ES-I3 (cell line): ENCODE measurements around the gene RPH3AL.

Experiments used
- H3K36me3 ChIP-seq: 2 replicates; pipeline ENCODE4 v1.6.1; 2013; ENCODE audit warnings: mild to moderate bottlenecking, low read length, control low read depth, moderate library complexity; ENCODE audit not compliant: insufficient read depth
- H3K4me1 ChIP-seq: 2 replicates; pipeline ENCODE4 v1.6.1; 2013; ENCODE audit warnings: mild to moderate bottlenecking, control low read depth, low read length; ENCODE audit not compliant: insufficient read depth
- H3K9ac ChIP-seq: 2 replicates; pipeline ENCODE4 v1.6.1; 2013; ENCODE audit warnings: low read depth, mild to moderate bottlenecking, low read length, moderate library complexity
- H3K9me3 ChIP-seq: 2 replicates; pipeline ENCODE4 v1.6.1; 2013; ENCODE audit warnings: mild to moderate bottlenecking, low read length, moderate library complexity; ENCODE audit not compliant: control insufficient read depth, insufficient read depth

Gene RPH3AL

DNA sequence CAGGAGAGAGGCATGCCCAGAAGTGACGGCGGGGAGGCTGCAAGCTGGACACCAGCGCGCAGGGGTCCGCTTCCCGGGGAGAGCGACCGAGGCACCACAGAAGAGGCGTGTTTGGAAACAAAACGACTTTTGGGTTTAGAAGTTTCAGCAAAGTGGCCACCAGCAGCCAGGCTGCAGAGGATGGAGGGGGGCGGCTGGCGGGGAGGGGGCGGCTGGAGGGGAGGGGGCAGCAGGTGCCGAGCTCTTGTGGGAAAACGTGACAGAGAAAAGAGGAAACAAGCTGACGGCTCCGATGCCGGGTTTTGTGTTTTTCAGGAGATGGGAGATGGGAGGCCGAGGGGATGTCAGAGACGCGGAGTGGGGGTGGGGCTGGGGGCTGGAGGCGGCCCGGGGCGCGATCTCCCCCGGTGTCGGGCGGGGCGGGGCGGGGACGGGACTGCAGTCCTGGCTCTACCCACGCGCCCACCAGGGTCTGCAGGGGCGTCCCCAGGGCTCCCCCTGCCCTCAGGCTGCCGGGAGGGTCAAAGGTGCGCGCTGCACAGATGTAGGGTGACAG lies 32.1 kb upstream of the RPH3AL start:
- Histone ChIP-seq H3K9me3 (no peaks in the 10 kb centered on the region), H3K4me1 (peaks cover 22% of the 10 kb centered on the region), H3K9ac (peak overlapping the region; percentile 62; the same call in 1 of the 2 replicates), H3K36me3 (no peaks in the 10 kb centered on the region)

- Histone ChIP-seq H3K9ac (no peak overlapping the region), H3K9me3 (no peaks in the 10 kb centered on the region), H3K4me1 (peaks cover 22% of the 10 kb centered on the region), H3K36me3 (no peaks in the 10 kb centered on the region)
Measured at GRCh38 chr17:383771-384621, 31.4 kb upstream of the RPH3AL start.

DNA sequence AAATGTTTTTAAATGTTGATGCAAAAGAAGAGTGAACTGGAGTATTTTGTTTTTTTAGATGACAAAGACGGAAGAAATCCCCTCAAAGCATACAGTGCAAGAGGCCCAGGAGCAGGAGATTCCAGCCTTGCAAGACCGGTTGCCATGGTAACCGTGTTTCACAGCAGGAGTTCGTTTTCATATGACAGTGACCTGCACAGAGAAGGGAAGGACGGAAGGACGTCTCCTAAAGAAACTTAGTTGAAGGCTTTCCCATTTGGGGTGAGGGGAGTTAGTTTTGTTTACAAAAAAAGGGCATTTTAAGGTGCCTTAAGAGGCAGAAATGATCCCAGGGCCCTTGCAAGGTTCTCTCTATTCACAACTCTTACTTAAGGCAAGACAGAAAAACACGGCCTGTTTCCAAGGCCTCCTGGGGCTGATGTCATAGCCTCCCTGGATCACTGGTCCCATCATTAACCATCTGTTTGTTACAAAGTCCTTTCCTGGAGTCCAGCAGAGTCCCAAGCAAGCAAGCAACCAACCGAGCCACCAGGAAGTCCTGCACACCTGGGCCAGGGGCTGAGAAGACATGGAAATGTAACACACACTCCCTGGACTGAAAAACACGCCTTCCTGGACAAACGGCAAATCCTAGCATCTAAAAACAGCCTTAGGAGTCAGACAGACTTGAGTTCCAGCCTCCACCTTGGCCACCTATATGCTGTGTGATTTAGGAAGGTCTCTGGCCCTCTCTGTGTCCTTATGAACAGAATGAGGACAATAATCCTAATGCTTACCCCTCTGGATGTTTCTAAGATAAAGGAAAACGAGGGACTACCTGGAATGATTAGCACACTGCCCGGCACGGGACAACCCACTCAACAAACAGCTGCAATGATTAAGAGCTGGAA lies 30.3 kb upstream of the RPH3AL start:
- Histone ChIP-seq H3K4me1 (peaks cover 22% of the 10 kb centered on the region), H3K9me3 (no peaks in the 10 kb centered on the region), H3K36me3 (no peaks in the 10 kb centered on the region), H3K9ac (no peak overlapping the region)

DNA sequence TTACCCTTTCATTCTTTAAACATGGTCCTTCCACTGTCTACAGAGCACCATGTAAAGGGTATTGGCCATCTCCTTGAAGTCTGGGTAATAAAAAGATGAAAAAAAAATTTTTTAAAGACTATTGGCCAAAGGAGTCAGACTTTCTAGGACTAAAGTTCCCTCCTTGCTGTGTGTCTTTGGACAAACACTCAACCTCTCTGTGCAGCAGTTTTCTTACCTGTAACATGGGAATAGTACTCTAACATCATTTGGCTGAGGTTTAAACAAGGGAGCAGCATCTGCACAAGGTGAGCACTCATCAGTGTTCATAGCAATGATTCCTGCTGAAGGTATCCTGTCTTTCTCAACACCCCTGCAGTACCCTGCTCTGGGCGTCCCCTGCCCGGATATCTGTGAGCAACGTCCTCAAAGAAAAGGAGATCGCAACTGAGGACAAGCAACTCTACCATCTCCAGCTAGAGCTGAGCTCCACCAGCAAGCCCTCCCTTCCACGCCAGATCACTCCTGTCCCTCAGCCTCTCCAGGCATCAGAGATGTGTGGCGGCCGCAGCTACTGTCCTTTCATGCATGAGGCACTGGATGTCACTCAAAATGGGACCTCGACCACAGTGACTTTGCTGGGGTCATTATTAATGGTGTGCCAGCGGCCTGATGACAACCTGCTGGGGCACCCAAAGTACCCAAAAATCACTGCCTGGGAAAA lies 29.5 kb upstream of the RPH3AL start:
- no peaks in the 10 kb centered on the region for H3K36me3 ChIP-seq
- H3K4me1 ChIP-seq: peaks cover 22% of the 10 kb centered on the region
- H3K9me3 ChIP-seq: no peaks in the 10 kb centered on the region
- no peak overlapping the region for H3K9ac ChIP-seq

DNA sequence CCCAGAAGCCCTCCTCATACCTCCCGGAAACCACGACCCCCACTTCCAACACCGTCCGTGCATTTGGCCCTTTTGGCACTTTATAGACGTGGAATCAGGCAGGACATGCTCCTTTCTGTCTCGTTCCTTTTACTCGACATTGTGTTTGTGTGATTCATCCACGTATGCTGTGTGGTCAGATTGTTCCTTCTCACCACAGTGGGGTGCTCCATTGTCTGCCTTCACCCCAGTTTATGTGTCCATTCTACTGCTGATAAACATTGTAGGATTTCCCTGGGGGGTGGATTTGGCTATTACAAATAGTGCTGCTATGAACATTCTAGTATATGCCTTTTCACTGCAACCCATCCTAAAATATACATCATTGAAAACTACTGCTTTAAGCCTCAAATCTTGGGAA lies 28.9 kb upstream of the RPH3AL start:
- no peaks in the 10 kb centered on the region for H3K36me3 ChIP-seq
- peaks cover 22% of the 10 kb centered on the region for H3K4me1 ChIP-seq
- no peaks in the 10 kb centered on the region for H3K9me3 ChIP-seq
- no peak overlapping the region for H3K9ac ChIP-seq

GRCh38 chr17:379531-380465 lies 27.2 kb upstream of the RPH3AL start:
- peaks cover 22% of the 10 kb centered on the region for H3K4me1 ChIP-seq
- H3K36me3 ChIP-seq: no peaks in the 10 kb centered on the region
- no peak overlapping the region for H3K9ac ChIP-seq
- H3K9me3 ChIP-seq: no peaks in the 10 kb centered on the region

GRCh38 chr17:378068-378467 lies 25.5 kb upstream of the RPH3AL start:
- H3K9me3 ChIP-seq: no peaks in the 10 kb centered on the region
- H3K36me3 ChIP-seq: no peaks in the 10 kb centered on the region
- H3K4me1 ChIP-seq: peaks cover 10% of the 10 kb centered on the region
- no peak overlapping the region for H3K9ac ChIP-seq

GRCh38 chr17:376936-377863 lies 24.6 kb upstream of the RPH3AL start:
- H3K4me1 ChIP-seq: 0 out of 2 replicates have a peak, but pooled peaks cover 2% of the 10 kb centered on the region
- H3K36me3 ChIP-seq: no peaks in the 10 kb centered on the region
- no peak overlapping the region for H3K9ac ChIP-seq
- H3K9me3 ChIP-seq: no peaks in the 10 kb centered on the region

- Histone ChIP-seq H3K36me3 (no peaks in the 10 kb centered on the region), H3K9ac (no peak overlapping the region), H3K4me1 (no peaks in the 10 kb centered on the region), H3K9me3 (no peaks in the 10 kb centered on the region)
Measured at GRCh38 chr17:373613-374230, 21.1 kb upstream of the RPH3AL start.

DNA sequence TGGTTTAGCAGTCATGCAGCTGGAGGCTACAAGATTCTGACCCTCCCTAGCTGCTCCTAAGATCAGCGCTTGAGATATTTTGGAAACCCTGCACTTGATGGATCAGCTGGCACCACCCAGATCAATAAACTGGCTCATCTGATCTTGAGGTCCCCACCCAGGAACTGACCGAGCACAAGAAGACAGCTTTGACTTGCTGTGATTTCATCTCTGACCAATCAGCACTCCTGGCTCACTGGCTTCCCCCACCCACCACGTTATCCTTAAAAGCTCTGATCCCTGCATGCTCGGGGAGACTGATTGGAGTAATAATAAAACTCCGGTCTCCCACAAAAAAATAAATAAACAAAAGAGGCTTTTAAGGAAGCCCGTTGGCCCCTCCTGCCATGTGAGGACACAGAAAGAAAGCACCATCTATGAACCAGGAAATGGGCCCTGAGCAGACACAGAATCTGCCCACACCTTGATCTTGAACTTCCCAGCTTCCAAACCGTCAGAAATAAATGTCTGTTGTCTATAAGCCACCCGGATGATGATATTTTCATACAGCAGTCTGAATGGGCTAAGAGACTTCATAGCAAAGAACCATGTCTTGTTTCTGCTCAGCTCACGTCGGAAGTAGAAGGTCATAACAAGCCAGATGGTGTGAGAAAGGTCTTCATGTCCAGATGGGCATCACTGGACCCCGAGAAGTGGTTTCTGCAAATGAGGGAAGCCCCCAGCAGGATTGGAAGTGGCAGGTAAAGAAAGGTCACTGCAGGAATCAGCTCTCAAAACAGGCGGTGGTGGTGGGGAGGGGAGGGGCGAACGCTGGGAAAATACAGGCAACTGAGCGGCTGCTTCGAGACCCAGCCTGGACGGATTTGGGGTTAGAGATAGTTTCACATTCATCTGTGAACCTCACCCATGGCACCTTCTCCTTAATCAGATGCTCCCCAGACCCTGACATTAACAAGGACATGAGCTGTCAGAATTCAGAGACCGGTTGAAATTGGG lies 19.8 kb upstream of the RPH3AL start:
- H3K36me3 ChIP-seq: no peaks in the 10 kb centered on the region
- no peaks in the 10 kb centered on the region; the same call in 1 of the 2 replicates for H3K9me3 ChIP-seq
- no peak overlapping the region for H3K9ac ChIP-seq
- H3K4me1 ChIP-seq: no peaks in the 10 kb centered on the region

- Histone ChIP-seq H3K36me3 (no peaks in the 10 kb centered on the region), H3K9me3 (no peaks in the 10 kb centered on the region; the same call in 1 of the 2 replicates), H3K9ac (no peak overlapping the region), H3K4me1 (no peaks in the 10 kb centered on the region)
Measured at GRCh38 chr17:371583-371982, 19.0 kb upstream of the RPH3AL start.
